ENCODE results near the gene PRDX6. TPM values are rescaled to one million over a fixed set of nuclear protein-coding genes. Genes with fewer than 3 reads are reported as not detected.

Gene PRDX6
- 100 to 1,000 TPM; 308 to 637 TPM for total RNA-seq

GRCh38 chr1:173477286-173478093, at the start of gene PRDX6:
Gene PRDX6, plus strand, starts transcription at chr1:173477335. Its CDS starts 63 bp downstream, at chr1:173477398.
- Histone ChIP-seq H3K4me3 (peak within 1 kb of the TSS; percentile 61), H3K27me3 (no peaks in the 10 kb centered on the region), H3K9me3 (no peaks in the 10 kb centered on the region), H3K27ac (peak within 1 kb of the TSS; percentile 95), H3K9ac (ENCODE audit: low read depth in 2 of 2, low read length in 2 of 2) (peak within 1 kb of the TSS; percentile 95 to 99), H3K4me1 (peaks cover 4% of the 10 kb centered on the region), H3K36me3 (no peaks in the 10 kb centered on the region)
- peak; percentile 89 for DNase-seq
- intact Hi-C loops (cut with DNase I), result no loop called here
- TF ChIP-seq CTCF (IDR thresholded peaks at IDR 0.05), result no peak

GRCh38 chr1:173429471-173430402, 47.4 kb upstream of the PRDX6 start:
- Histone ChIP-seq H3K4me1 (peaks cover 4% of the 10 kb centered on the region), H3K4me3 (no peak overlapping the region)

GRCh38 chr1:173430677-173431303, 46.3 kb upstream of the PRDX6 start:
- DNase-seq, result no peak
- Histone ChIP-seq H3K27ac (peak overlapping the region; percentile 79), H3K4me3 (no peak overlapping the region), H3K9ac (ENCODE audit: low read depth in 2 of 2, low read length in 2 of 2) (peak overlapping the region in 1 of 2 donors; percentile 59), H3K27me3 (no peaks in the 10 kb centered on the region), H3K4me1 (peaks cover 4% of the 10 kb centered on the region), H3K9me3 (no peaks in the 10 kb centered on the region), H3K36me3 (no peaks in the 10 kb centered on the region)
- TF ChIP-seq CTCF (IDR thresholded peaks at IDR 0.05), result no peak
- intact Hi-C loops (cut with DNase I), result loop anchor here (5.0 kb wide), 3 partner anchors 42 to 392 kb away; partner anchors contain the start of genes CENPL and DARS2

More at GRCh38 chr1:173429471-173430402, 47.4 kb upstream of the PRDX6 start:
- Histone ChIP-seq H3K27me3 (no peaks in the 10 kb centered on the region), H3K9me3 (no peaks in the 10 kb centered on the region), H3K36me3 (no peaks in the 10 kb centered on the region), H3K9ac (ENCODE audit: low read depth in 2 of 2, low read length in 2 of 2) (peak overlapping the region in 1 of 2 donors; percentile 59), H3K27ac (peak overlapping the region; percentile 79)
- DNase-seq, result peak; percentile 87
- TF ChIP-seq CTCF (IDR thresholded peaks at IDR 0.05), result peak; percentile 62
- intact Hi-C loops (cut with DNase I), result loop anchor here (5.0 kb wide), 3 partner anchors 43 to 393 kb away; partner anchors contain the start of genes CENPL and DARS2

GRCh38 chr1:173431304-173432045, 45.7 kb upstream of the PRDX6 start:
- intact Hi-C loops (cut with DNase I), result loop anchor here (5.0 kb wide), 3 partner anchors 41 to 391 kb away; partner anchors contain the start of genes CENPL and DARS2
- no peaks in the 10 kb centered on the region for H3K36me3 ChIP-seq
- H3K4me3 ChIP-seq, result no peak overlapping the region
- no peaks in the 10 kb centered on the region for H3K27me3 ChIP-seq
- TF ChIP-seq CTCF (IDR thresholded peaks at IDR 0.05), result peak; percentile 91
- H3K9ac ChIP-seq (ENCODE audit: low read depth in 2 of 2, low read length in 2 of 2), result no peak overlapping the region
- no peak overlapping the region for H3K27ac ChIP-seq
- peaks cover 4% of the 10 kb centered on the region for H3K4me1 ChIP-seq
- peak; percentile 98 for DNase-seq
- H3K9me3 ChIP-seq, result no peaks in the 10 kb centered on the region
